Left kidney (tissue), 2 donors: ENCODE data around the gene AGBL5. TPM values are rescaled to one million over a fixed set of nuclear protein-coding genes. Genes with fewer than 3 reads are reported as not detected.

Experiments
- DNase-seq: peaks from one replicate; pipeline ENCODE4 v3.0.0-alpha.2; 2013
- polyA plus RNA-seq: library from polyadenylated mRNA; unstranded; fragments of 120-200 nt; gene quantifications from one replicate; pipeline ENCODE4 v1.2.1, GENCODE V29; 2013; ENCODE audit not compliant: insufficient read length

Gene AGBL5
- polyA plus RNA-seq, 1 donor = 66.9 TPM

DNA sequence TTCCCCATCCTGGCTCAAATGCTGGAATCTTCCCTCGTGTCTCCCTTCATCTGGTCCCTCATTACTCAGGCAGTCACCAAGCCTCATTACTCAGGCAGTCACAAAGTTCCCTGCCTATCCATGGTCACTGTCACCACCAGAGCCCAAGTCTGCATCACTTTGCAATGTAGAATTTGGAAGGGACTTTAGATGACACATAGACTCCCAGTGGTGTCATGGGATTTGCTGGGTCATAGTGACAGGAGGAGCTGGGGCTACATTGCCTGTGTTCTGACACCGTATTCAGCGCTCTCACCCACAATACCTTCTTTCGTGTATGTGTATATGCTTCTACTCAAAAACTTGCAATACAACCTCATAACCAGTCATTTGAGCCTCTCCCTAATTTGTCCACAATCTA is 24.9 kb downstream of the AGBL5 start:
- no peak for DNase-seq

DNA sequence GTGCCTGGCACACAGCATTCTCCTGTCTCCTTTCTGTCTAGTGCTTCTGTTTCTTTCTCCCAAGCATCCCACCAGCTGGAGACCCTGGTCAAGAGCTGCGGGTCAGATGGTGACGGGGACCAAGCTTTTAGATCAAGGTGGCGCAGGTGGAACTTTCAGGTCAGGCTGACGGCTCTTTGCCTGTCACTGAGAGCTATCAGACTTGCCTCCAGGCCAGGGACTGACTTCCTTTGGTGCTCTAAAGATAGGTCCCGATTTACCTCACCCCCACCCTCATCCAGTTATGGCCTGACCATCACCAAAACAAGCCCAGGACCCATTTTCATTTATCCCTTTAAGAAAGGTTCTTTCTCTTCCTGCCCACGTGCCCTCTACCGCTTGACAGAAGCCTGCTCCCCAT is 25.8 kb downstream of the AGBL5 start:
- no peak for DNase-seq

DNA sequence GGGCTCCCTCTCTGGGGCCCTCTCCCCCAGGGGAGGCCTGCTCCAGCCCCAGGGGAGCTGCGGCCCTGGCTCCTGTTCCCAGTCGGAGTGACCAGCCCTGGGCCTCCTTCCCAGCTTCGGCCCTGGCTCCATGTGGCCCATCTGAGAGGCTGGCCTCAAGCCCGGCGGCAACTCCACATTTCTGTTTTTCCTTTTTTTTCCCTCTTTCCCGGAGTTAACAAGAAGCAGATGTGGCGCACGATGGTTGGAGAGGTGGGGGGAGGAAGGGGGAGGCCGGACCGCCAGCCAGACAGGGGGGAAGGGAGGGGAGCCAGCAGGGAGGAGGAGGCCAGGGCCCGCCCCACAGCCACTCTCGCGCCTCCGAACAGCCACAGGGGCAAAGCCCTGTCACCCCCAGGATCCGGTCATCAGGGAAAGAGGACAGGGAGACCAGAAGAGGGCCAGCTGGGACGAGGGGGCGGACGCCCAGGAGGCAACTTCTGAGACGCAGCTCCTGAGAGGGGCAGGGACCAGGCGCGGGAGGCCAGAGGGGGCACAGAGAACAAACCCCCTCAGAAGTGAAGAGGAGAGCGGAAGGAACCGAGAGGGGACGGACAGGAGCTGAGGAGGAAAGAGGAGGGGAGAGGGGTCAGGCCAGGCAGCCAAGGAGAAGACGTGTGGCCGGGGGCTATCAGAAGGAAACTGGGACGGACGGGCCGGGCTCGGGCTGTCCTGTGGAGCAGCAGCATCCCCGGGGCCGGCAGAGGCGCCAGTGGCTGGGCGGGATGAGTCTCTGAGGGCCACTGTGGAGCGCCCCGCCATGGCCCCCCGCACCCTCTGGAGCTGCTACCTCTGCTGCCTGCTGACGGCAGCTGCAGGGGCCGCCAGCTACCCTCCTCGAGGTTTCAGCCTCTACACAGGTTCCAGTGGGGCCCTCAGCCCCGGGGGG is 27.1 kb downstream of the AGBL5 start, which contains the start of gene EMILIN1:
TSS of gene EMILIN1 (plus strand) at position 349 of the 928 bp plus-strand sequence. CDS start at position 800, 451 bp downstream.
- peak; percentile 85 for DNase-seq

DNA sequence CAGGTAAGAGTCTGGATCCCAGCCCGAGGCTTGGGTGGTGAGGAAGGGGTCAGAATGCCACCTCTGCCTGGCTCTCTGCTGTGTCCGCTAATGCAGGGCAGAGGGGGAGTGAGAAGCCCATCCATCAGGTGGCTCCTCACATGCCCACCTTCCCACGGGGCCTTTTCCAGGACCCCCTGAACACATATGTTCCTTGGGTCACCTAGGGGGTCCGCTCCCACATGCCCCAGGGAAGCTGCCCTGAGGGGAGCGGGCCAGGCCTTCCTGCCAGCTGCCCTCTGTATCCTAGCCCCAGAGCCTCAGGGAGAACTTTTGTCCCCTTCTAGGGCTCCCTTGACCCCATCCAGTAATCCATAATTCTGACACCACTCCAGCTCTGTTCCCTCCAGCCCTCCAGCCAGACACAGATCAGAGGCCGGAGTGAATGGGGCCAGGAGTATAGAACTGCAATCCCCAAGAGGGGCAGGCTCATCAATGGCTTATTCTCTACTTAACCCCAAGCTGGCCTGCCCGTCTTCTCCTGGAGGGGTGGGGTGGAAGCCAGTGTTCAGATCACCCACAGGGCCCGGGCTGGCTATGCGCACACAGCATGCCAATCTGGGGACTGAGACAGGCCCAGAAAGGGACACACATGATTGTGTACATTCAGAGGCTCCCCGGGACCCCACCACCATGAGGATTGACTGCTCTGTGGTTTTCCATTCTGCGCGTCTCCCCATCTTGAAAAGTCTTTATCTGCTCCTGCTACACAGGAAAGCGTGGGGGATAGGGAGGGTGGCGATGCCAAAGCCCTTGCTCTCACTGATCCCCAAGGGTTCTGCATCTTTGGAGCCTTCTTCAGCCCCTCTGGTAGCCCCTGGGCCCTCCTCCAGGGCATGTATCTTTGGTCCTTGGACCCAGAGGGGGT is 28.0 kb downstream of the AGBL5 start:
- DNase-seq = no peak

DNA sequence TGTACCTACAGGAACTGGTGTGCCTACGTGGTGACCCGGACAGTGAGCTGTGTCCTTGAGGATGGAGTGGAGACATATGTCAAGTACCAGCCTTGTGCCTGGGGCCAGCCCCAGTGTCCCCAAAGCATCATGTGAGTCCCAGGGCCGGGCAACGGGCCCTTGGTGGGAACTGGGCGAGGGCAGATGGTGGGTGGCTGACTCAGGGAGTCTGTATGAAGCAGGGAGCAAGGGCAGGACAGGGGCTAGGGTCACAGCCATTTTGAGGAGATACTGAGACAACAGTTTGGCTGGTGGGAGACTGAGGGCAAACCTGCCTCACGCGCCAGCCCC is 28.6 kb downstream of the AGBL5 start:
- DNase-seq = no peak

DNA sequence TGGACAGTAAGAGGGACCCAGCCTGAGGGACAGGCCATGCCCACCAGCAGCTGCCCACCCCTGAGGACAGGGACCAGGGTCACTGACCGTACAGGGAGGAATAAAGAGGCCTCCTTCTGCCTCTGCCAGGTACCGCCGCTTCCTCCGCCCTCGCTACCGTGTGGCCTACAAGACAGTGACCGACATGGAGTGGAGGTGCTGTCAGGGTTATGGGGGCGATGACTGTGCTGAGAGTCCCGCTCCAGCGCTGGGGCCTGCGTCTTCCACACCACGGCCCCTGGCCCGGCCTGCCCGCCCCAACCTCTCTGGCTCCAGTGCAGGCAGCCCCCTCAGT is 29.1 kb downstream of the AGBL5 start:
- no peak for DNase-seq

DNA sequence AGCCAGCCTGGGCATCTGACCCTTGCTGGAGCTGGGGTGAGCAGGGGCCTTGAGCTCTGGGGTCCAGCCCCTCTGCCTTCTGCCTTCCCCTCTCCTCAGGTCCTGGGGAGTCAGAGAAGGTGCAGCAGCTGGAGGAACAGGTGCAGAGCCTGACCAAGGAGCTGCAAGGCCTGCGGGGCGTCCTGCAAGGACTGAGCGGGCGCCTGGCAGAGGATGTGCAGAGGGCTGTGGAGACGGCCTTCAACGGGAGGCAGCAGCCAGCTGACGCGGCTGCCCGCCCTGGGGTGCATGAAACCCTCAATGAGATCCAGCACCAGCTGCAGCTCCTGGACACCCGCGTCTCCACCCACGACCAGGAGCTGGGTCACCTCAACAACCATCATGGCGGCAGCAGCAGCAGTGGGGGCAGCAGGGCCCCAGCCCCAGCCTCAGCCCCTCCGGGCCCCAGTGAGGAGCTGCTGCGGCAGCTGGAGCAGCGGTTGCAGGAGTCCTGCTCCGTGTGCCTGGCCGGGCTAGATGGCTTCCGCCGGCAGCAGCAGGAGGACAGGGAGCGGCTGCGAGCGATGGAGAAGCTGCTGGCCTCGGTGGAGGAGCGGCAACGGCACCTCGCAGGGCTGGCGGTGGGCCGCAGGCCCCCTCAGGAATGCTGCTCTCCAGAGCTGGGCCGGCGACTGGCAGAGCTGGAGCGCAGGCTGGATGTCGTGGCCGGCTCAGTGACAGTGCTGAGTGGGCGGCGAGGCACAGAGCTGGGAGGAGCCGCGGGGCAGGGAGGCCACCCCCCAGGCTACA is 30.7 kb downstream of the AGBL5 start:
- DNase-seq = no peak

DNA sequence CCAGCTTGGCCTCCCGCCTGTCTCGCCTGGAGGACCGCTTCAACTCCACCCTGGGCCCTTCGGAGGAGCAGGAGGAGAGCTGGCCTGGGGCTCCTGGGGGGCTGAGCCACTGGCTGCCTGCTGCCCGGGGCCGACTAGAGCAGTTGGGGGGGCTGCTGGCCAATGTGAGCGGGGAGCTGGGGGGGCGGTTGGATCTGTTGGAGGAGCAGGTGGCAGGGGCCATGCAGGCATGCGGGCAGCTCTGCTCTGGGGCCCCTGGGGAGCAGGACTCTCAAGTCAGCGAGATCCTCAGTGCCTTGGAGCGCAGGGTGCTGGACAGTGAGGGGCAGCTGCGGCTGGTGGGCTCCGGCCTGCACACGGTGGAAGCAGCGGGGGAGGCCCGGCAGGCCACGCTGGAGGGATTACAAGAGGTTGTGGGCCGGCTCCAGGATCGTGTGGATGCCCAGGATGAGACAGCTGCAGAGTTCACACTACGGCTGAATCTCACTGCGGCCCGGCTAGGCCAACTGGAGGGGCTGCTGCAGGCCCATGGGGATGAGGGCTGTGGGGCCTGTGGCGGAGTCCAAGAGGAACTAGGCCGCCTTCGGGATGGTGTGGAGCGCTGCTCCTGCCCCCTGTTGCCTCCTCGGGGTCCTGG is 31.4 kb downstream of the AGBL5 start:
- no peak for DNase-seq

DNA sequence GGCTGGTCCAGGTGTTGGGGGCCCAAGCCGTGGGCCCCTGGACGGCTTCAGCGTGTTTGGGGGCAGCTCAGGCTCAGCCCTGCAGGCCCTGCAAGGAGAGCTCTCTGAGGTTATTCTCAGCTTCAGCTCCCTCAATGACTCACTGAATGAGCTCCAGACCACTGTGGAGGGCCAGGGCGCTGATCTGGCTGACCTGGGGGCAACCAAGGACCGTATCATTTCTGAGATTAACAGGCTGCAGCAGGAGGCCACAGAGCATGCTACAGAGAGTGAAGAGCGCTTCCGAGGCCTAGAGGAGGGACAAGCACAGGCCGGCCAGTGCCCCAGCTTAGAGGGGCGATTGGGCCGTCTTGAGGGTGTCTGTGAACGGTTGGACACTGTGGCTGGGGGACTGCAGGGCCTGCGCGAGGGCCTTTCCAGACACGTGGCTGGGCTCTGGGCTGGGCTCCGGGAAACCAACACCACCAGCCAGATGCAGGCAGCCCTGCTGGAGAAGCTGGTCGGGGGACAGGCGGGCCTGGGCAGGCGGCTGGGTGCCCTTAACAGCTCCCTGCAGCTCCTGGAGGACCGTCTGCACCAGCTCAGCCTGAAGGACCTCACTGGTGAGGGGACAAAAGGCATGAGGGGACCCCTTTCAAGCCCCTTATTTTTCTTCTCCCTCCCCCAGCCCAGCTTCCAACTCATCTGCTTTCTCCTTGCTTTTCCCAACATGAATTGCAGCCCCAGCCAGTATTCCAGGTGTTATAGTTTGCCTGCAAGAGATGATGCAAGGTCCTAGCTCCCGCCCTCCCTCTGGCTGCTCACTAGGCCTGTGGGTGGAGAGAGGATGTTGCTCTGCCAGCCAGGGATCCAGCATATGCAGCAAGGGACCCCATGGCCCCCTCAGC is 32.2 kb downstream of the AGBL5 start:
- no peak for DNase-seq

DNA sequence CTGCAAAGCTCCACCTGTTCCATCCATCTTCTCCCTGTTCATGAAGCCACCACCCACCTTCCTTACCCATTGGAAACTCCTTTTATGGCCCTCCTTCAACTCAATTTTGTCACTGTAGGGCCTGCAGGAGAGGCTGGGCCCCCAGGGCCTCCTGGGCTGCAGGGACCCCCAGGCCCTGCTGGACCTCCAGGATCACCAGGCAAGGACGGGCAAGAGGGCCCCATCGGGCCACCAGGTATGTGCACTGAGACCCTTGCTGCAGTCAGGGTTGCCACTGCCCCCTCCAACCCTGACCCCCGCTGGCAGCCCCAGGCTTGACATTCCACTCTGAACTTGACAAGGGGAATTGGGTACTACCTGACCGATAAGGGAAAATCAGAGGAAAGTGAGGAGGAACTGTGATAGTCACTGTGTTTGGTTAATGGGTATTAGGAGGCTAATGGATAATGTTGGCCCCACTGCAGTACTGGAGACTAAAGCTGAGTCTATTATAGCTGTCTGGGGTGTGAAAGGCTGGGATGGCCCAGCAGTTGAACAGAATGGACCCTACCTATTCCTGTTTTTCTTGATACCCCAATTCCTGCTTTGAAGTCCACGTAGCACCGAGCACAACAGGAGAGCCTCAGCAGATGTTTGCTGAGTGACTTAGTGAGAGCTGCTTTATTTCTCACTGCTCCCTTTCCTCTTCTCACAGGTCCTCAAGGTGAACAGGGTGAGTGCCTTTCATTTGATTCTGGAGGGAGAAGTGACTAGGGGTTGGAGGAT is 33.0 kb downstream of the AGBL5 start:
- DNase-seq = no peak

DNA sequence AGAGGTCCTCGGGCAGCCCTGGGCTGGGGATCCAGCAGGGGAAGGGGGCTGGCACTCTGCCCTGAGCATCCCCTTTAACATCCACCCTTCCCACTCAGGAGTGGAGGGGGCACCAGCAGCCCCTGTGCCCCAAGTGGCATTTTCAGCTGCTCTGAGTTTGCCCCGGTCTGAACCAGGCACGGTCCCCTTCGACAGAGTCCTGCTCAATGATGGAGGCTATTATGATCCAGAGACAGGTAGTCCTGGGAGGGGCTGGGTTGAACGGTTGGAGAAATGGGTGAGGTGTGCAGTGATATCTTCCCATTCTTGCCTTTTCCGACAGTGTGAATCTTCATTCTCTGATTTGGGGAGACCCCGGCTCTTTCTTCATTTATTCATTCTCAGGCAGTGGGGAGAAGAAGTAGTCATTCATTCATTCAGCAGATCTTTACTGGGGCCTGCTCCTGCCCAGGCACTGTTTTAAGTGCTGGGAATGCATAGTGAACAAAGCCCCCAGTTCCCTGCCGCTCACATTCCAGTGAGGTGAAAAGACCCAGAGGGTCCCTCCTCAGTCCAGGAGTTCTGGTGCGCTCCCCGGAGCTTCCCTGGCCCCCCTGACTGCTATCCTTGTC is 33.7 kb downstream of the AGBL5 start:
- DNase-seq = no peak

DNA sequence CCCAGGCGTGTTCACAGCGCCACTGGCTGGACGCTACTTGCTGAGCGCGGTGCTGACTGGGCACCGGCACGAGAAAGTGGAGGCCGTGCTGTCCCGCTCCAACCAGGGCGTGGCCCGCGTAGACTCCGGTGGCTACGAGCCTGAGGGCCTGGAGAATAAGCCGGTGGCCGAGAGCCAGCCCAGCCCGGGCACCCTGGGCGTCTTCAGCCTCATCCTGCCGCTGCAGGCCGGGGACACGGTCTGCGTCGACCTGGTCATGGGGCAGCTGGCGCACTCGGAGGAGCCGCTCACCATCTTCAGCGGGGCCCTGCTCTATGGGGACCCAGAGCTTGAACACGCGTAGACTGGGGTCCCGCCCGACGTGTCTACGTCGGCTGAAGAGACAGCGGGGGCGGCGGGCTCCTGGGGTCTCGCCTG is 34.2 kb downstream of the AGBL5 start:
- DNase-seq = no peak

DNA sequence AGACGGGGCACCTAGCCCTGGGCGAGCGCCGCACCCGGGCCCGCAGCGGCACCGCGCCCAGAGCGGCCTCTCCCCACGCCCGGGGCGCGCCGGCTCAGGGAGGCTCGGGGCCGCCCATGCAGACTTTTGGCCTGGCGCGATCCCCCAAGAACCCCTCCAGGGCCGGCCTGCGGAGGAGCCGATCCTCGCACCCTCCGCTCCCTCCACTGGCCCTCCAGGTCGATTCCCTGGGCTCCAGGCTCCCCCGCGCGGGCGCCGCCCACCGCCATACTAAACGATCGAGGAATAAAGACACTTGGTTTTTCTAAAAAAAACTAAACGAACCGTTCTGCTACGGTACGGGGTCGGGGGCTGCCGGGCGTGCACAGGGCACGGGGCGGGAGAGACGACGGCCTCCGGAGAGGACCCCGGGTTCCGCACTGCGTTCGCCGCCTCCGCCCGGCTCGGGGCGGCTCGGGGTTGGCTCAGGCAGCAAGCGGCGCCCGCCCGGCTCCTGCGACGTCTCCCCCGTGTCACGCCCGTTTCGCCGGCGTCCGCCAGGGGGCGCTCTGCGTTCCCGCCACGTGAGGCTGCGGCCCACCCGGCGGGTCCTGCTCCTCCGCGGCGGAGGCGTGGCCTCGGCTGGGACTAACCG is 34.7 kb downstream of the AGBL5 start:
- DNase-seq = peak; percentile 93

DNA sequence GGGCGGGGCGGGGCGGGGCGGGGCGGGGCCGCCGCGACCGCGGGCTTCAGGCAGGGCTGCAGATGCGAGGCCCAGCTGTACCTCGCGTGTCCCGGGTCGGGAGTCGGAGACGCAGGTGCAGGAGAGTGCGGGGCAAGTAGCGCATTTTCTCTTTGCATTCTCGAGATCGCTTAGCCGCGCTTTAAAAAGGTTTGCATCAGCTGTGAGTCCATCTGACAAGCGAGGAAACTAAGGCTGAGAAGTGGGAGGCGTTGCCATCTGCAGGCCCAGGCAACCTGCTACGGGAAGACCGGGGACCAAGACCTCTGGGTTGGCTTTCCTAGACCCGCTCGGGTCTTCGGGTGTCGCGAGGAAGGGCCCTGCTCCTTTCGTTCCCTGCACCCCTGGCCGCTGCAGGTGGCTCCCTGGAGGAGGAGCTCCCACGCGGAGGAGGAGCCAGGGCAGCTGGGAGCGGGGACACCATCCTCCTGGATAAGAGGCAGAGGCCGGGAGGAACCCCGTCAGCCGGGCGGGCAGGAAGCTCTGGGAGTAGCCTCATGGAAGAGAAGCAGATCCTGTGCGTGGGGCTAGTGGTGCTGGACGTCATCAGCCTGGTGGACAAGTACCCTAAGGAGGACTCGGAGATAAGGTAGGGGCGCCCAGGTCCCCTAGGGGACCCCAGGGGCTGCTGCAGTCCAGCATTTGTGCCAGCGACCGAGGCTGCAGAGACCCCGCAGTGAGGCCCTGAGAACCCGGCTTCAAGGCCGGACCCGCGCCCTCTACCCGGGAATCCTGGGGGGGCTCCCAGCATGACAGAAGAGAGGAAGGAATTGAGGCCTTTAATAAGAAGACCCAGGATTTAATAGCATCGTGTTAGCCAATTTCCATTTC is 35.5 kb downstream of the AGBL5 start, which contains the start of gene KHK:
TSS of gene KHK (plus strand) at position 49 of the 870 bp plus-strand sequence. CDS start at position 537, 488 bp downstream.
- no peak for DNase-seq

DNA sequence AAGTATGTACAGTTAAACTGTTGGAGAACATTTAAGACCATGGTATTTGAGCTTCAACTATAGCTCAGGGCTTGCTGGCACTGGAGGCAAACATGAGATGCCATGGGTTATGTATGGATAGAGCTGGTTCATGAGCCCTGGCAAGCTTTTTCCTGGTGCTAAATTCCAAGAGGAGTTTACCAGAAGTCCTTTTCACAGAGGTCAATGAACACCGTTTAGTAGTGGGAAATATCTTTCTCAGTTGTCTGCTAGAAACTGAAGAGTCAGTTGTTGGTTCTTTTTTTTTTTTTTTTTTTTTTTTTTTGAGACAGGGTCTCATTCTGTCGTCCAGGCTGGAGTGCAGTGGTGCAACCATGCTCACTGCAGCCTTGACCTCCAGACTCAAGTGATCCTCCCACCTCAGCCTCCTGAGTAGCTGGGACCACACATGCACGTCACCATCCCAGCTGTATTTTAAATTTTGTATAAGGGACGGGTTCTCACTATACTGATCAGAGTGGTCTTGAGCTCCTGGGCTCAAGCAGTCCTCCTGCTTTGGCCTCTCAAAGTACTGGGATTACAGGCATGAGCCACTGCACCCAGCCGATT is 36.4 kb downstream of the AGBL5 start:
- DNase-seq = no peak

DNA sequence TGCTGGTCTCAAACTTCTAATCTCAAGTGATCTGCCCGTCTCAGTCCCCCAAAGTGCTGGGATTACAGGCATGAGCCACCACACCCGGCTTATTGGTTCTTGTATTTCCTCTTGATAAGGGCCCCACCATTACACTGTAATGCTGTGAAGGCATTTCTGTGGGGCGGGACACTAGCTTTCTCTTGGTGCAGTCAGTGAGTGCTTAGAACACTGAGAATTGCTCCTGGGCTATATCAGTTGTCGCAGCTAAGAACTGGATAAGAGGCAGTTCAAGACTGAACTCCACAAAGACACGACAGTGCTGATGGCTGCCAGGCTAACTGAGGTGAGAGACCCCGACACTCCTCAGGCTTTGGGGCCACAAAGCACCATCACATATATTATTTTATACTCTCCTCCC is 37.2 kb downstream of the AGBL5 start:
- no peak for DNase-seq
